ENCODE data around the gene OR13A1.

DNA sequence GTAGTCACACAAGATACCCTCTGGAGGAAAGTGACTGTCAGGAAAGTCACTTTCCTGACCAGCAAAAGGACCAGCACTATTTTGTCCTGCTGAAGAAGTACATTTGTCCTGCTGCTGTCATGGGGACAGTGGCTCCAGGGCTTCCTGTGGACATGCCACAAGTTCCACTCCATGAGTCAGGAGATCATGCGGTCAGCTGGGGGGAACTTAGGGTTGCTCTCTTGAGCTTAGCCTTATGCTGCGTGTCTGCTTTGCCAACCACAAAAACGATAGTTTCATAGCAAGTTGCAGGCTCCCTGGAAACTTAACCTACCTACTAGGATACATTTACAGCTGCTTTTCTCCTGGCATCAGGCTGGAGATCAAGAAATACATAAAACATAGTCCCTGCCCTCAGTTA, 38.9 kb upstream of the OR13A1 start:
- TF ChIP-seq, protein P1, sequence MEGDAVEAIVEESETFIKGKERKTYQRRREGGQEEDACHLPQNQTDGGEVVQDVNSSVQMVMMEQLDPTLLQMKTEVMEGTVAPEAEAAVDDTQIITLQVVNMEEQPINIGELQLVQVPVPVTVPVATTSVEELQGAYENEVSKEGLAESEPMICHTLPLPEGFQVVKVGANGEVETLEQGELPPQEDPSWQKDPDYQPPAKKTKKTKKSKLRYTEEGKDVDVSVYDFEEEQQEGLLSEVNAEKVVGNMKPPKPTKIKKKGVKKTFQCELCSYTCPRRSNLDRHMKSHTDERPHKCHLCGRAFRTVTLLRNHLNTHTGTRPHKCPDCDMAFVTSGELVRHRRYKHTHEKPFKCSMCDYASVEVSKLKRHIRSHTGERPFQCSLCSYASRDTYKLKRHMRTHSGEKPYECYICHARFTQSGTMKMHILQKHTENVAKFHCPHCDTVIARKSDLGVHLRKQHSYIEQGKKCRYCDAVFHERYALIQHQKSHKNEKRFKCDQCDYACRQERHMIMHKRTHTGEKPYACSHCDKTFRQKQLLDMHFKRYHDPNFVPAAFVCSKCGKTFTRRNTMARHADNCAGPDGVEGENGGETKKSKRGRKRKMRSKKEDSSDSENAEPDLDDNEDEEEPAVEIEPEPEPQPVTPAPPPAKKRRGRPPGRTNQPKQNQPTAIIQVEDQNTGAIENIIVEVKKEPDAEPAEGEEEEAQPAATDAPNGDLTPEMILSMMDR (IDR thresholded peaks at IDR 0.05), result no peak
- TF ChIP-seq REST (IDR thresholded peaks at IDR 0.05; ENCODE audit: low read depth, low read length) (no peak), TAF1 (IDR thresholded peaks at IDR 0.05; ENCODE audit: borderline replicate concordance, low read depth, low read length) (no peak), ELF1 (IDR thresholded peaks at IDR 0.05) (no peak), EP300 (IDR thresholded peaks at IDR 0.05; ENCODE audit: borderline replicate concordance in 1 of 2, low read depth in 1 of 2, low read length in 1 of 2) (no peak), NFIC (IDR thresholded peaks at IDR 0.05; ENCODE audit: borderline replicate concordance) (no peak), GABPA (IDR thresholded peaks at IDR 0.05; ENCODE audit: low read depth) (no peak), SIN3A (IDR thresholded peaks at IDR 0.05; ENCODE audit: borderline replicate concordance, low read depth, low read length) (no peak), YY1 (IDR thresholded peaks at IDR 0.05; ENCODE audit: low read depth) (no peak)
- TF ChIP-seq, protein P2, sequence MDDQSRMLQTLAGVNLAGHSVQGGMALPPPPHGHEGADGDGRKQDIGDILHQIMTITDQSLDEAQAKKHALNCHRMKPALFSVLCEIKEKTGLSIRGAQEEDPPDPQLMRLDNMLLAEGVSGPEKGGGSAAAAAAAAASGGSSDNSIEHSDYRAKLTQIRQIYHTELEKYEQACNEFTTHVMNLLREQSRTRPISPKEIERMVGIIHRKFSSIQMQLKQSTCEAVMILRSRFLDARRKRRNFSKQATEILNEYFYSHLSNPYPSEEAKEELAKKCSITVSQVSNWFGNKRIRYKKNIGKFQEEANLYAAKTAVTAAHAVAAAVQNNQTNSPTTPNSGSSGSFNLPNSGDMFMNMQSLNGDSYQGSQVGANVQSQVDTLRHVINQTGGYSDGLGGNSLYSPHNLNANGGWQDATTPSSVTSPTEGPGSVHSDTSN (IDR thresholded peaks at IDR 0.05), result no peak

All from SK-N-SH (cell line).